CD14-positive monocyte (primary cell): Measurements from ENCODE around the gene CANT1. TPM values are rescaled to one million over a fixed set of nuclear protein-coding genes. Genes with fewer than 3 reads are reported as not detected.

Experiments
- DNase-seq, 3 donors: peaks; one replicate each; pipeline ENCODE4 v3.0.0-alpha.2; 2011 to 2022
- H2AFZ ChIP-seq: 2 replicates; pipeline ENCODE4 v1.6.0; 2012; ENCODE audit warnings: mild to moderate bottlenecking, low read depth, low read length, inconsistent platforms; ENCODE audit not compliant: insufficient read depth, poor library complexity, severe bottlenecking
- H3K27ac ChIP-seq, 2 donors: 1 replicate in 1 of 2; 2 replicates in 1 of 2; pipeline ENCODE4 v1.5.1; 2012 to 2013; ENCODE audit warnings: low read length in 2 of 2, control low read depth in 1 of 2, inconsistent platforms in 1 of 2, low read depth in 1 of 2, mild to moderate bottlenecking in 1 of 2
- H3K27me3 ChIP-seq, 2 donors: one replicate each; pipeline versions ENCODE4 v1.6.0 to v1.6.1; 2011 to 2013; ENCODE audit warnings: low read length in 2 of 2; ENCODE audit not compliant: control insufficient read depth in 2 of 2, insufficient read depth in 2 of 2
- H3K36me3 ChIP-seq, 2 donors: replicated peaks in 1 of 2; 1 replicate in 1 of 2; 2 replicates in 1 of 2; pipeline versions ENCODE4 v1.5.1 to v1.6.1; 2012 to 2013; ENCODE audit warnings: low read length in 2 of 2, control low read depth in 1 of 2, inconsistent platforms in 1 of 2, mild to moderate bottlenecking in 1 of 2; ENCODE audit not compliant: insufficient read depth in 2 of 2, control insufficient read depth in 1 of 2
- H3K4me1 ChIP-seq, 2 donors: 1 replicate in 1 of 2; 2 replicates in 1 of 2; pipeline versions ENCODE4 v1.5.1 to v1.6.1; 2012 to 2013; ENCODE audit warnings: low read length in 2 of 2, control low read depth in 1 of 2, inconsistent platforms in 1 of 2, mild to moderate bottlenecking in 1 of 2, moderate library complexity in 1 of 2; ENCODE audit not compliant: insufficient read depth in 2 of 2, control insufficient read depth in 1 of 2
- H3K4me2 ChIP-seq: replicated peaks from 2 replicates; pipeline ENCODE3; 2012; ENCODE audit warnings: low read length, moderate library complexity, mild to moderate bottlenecking; ENCODE audit not compliant: poor library complexity, severe bottlenecking; ENCODE audit errors: extremely low read depth
- H3K4me3 ChIP-seq, 3 experiments: fragments of 200-600 bp in 1 of 3; sonication (generic) in 1 of 3; replicated peaks in 1 of 3; 1 replicate in 2 of 3; 2 replicates in 1 of 3; pipeline ENCODE4 v1.5.1; 2011 to 2013; ENCODE audit warnings: low read length in 3 of 3, mild to moderate bottlenecking in 3 of 3, control low read depth in 2 of 3, low read depth in 2 of 3, inconsistent platforms in 1 of 3, moderate library complexity in 1 of 3
- H3K79me2 ChIP-seq: 2 replicates; pipeline ENCODE4 v1.6.0; 2012; ENCODE audit warnings: mild to moderate bottlenecking, control low read depth, inconsistent platforms, low read length, moderate library complexity; ENCODE audit not compliant: insufficient read depth
- H3K9ac ChIP-seq: 2 replicates; pipeline ENCODE4 v1.6.0; 2017; ENCODE audit warnings: low read length, mild to moderate bottlenecking; ENCODE audit not compliant: insufficient read depth, poor library complexity, severe bottlenecking
- H3K9me3 ChIP-seq, 2 donors: replicated peaks in 1 of 2; 1 replicate in 1 of 2; 2 replicates in 1 of 2; pipeline versions ENCODE4 v1.5.1 to v1.6.1; 2012 to 2013; ENCODE audit warnings: low read length in 2 of 2, control low read depth in 1 of 2; ENCODE audit not compliant: control insufficient read depth in 1 of 2, insufficient read depth in 1 of 2
- H4K20me1 ChIP-seq: 2 replicates; pipeline ENCODE4 v1.6.0; 2012; ENCODE audit warnings: mild to moderate bottlenecking, low read length, control low read depth, moderate library complexity; ENCODE audit not compliant: insufficient read depth
- H3K27ac Mint-ChIP-seq, 7 donors: one replicate each; pipeline ENCODE4 v1.8.0; 2020; ENCODE audit warnings: mild to moderate bottlenecking in 7 of 7, mixed read lengths in 7 of 7, moderate library complexity in 6 of 7, inconsistent platforms in 2 of 7
- H3K27me3 Mint-ChIP-seq, 3 donors: one replicate each; pipeline ENCODE4 v1.8.0; 2021 to 2022; ENCODE audit warnings: low read depth in 3 of 3, mild to moderate bottlenecking in 3 of 3, mixed read lengths in 3 of 3, moderate library complexity in 3 of 3, inconsistent platforms in 1 of 3
- H3K36me3 Mint-ChIP-seq, 2 donors: one replicate each; pipeline ENCODE4 v1.8.0; 2020; ENCODE audit warnings: mixed read lengths in 2 of 2, inconsistent platforms in 1 of 2, mild to moderate bottlenecking in 1 of 2
- H3K4me1 Mint-ChIP-seq: one replicate; pipeline ENCODE4 v1.8.0; 2020; ENCODE audit warnings: mild to moderate bottlenecking, mixed read lengths
- H3K4me3 Mint-ChIP-seq, 2 donors: one replicate each; pipeline ENCODE4 v1.8.0; 2020; ENCODE audit warnings: mild to moderate bottlenecking in 2 of 2, mixed read lengths in 2 of 2, moderate library complexity in 1 of 2
- H3K9me3 Mint-ChIP-seq, 7 donors: one replicate each; pipeline ENCODE4 v1.8.0; 2020 to 2022; ENCODE audit warnings: mixed read lengths in 7 of 7, mild to moderate bottlenecking in 6 of 7, moderate library complexity in 6 of 7, inconsistent platforms in 2 of 7
- WGBS: methylation state at CpG from one replicate; pipeline ENCODE4 v1.1.5; 2013; ENCODE audit warnings: missing lambda C conversion rate; ENCODE audit not compliant: insufficient coverage; 5-methylcytosine and 5-hydroxymethylcytosine counted together
- intact Hi-C, 2 donors: fragments of 100-400 bp; cut with micrococcal nuclease; formaldehyde crosslinking; loops; one replicate each; pipeline versions ENCODE4 v1.15.0 to v1.15.1; 2023
- polyA plus RNA-seq, 3 donors: library from polyadenylated mRNA; depleted of rRNA in 1 of 3; unstranded in 2 of 3; stranded (reverse) in 1 of 3; fragments of 300-500 nt in 2 of 3; fragments of >200 nt in 1 of 3; fragmentation: Illumina TruSeq in 2 of 3; gene quantifications; 1 replicate in 2 of 3; 2 replicates in 1 of 3; pipeline ENCODE4 v1.2.3, GENCODE V29; 2012 to 2021
- TF ChIP-seq, protein P1 (sequence below): fragments of 200-600 bp; IDR thresholded peaks from one replicate; pipeline ENCODE4 v1.8.0; 2022; ENCODE audit warnings: antibody characterized with exemption, mild to moderate bottlenecking

Gene CANT1
- polyA plus RNA-seq, 3 donors, result 10.6 to 16.6 (median 14.3) TPM

DNA sequence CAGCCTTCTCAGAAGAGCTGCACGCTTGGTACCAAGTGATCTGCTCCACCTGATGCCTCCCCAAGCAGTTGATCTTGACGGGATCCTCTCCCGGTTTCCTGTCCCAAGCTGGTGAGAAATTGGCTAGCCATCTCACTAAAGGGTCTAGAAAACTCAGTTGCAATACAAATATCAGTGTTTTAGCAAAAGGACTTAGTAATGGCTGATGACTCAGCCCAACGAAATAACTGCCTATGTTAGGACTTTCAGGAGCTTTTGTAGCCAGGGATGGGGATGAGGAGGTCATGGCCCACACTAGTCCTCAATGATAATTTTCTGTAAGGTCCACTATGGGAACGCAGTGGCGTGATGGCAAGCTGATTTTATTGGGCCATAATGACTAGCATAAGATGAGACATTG is 41.7 kb upstream of the CANT1 start:
- WGBS, result 83% methylated on average over 6 of the region's 6 CpGs
- H3K27me3 ChIP-seq, result no peaks in the 10 kb centered on the region
- no peak for DNase-seq
- no peaks in the 10 kb centered on the region for H3K79me2 ChIP-seq
- TF ChIP-seq, protein P1, sequence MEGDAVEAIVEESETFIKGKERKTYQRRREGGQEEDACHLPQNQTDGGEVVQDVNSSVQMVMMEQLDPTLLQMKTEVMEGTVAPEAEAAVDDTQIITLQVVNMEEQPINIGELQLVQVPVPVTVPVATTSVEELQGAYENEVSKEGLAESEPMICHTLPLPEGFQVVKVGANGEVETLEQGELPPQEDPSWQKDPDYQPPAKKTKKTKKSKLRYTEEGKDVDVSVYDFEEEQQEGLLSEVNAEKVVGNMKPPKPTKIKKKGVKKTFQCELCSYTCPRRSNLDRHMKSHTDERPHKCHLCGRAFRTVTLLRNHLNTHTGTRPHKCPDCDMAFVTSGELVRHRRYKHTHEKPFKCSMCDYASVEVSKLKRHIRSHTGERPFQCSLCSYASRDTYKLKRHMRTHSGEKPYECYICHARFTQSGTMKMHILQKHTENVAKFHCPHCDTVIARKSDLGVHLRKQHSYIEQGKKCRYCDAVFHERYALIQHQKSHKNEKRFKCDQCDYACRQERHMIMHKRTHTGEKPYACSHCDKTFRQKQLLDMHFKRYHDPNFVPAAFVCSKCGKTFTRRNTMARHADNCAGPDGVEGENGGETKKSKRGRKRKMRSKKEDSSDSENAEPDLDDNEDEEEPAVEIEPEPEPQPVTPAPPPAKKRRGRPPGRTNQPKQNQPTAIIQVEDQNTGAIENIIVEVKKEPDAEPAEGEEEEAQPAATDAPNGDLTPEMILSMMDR, result no peak
- H2AFZ ChIP-seq, result no peak overlapping the region
- H3K4me1 Mint-ChIP-seq, result peaks cover 3% of the 10 kb centered on the region
- peaks cover 11 to 20% (median 16%) of the 10 kb centered on the region in 7 donors for H3K9me3 Mint-ChIP-seq
- H3K9me3 ChIP-seq, result peaks cover 0 to 11% of the 10 kb centered on the region in 2 donors
- no peak overlapping the region for H3K4me2 ChIP-seq
- no peak overlapping the region for H3K27ac Mint-ChIP-seq
- H3K4me3 Mint-ChIP-seq, result no peak overlapping the region
- peaks cover 4 to 21% (median 6%) of the 10 kb centered on the region in 3 donors for H3K27me3 Mint-ChIP-seq
- intact Hi-C loops, result no loop called here
- no peak overlapping the region for H3K4me3 ChIP-seq
- no peaks in the 10 kb centered on the region for H3K36me3 Mint-ChIP-seq
- no peaks in the 10 kb centered on the region for H4K20me1 ChIP-seq
- H3K36me3 ChIP-seq, result no peaks in the 10 kb centered on the region
- H3K9ac ChIP-seq, result no peak overlapping the region
- no peak overlapping the region for H3K27ac ChIP-seq
- H3K4me1 ChIP-seq, result no peaks in the 10 kb centered on the region

DNA sequence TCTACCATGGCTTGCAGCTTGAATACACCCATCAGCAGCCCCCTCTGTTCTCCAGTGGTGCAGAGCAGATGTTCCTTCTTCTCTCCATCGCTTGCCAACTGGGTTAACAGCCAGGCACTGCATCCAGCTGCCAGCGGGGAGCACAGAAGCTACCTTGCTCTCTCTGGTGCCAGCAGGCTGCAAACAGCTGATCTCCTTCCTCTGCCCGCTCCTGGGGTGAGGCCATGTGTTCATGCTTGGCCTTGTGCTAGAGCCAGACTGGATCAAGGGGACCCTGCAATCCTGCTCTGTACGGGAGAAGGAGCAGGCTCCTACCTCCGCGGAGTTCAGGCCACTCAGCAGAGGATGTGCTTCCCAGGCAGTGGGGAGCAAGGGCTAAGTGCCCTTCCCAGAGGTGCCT is 41.0 kb upstream of the CANT1 start:
- 93% methylated on average over 6 of the region's 6 CpGs for WGBS
- Histone ChIP-seq H2AFZ (no peak overlapping the region), H3K4me2 (no peak overlapping the region), H3K36me3 (no peaks in the 10 kb centered on the region), H4K20me1 (no peaks in the 10 kb centered on the region), H3K79me2 (no peaks in the 10 kb centered on the region), H3K27me3 (no peaks in the 10 kb centered on the region), H3K4me3 (no peak overlapping the region), H3K9ac (no peak overlapping the region), H3K27ac (no peak overlapping the region), H3K9me3 (peaks cover 0 to 11% of the 10 kb centered on the region in 2 donors), H3K4me1 (no peaks in the 10 kb centered on the region)
- no peak overlapping the region for H3K27ac Mint-ChIP-seq
- no peak for DNase-seq
- H3K36me3 Mint-ChIP-seq, result no peaks in the 10 kb centered on the region
- TF ChIP-seq, protein P1, result no peak
- peaks cover 3% of the 10 kb centered on the region for H3K4me1 Mint-ChIP-seq
- no peak overlapping the region for H3K4me3 Mint-ChIP-seq
- peaks cover 11 to 20% (median 16%) of the 10 kb centered on the region in 7 donors for H3K9me3 Mint-ChIP-seq
- intact Hi-C loops, result no loop called here
- peaks cover 4 to 23% (median 6%) of the 10 kb centered on the region in 3 donors for H3K27me3 Mint-ChIP-seq
